ENCODE measurements around the gene LHX2.
A peak's percentile ranks its signal among the peaks of the same experiment; 100 is the strongest.

LHX2 gene

GRCh38 chr9:123999661-124000060, 11.9 kb upstream of the LHX2 start:
- DNase-seq (ENCODE audit: low spot score) = no peak

- DNase-seq (ENCODE audit: low spot score) = no peak
Measured at GRCh38 chr9:124000161-124000783, 11.3 kb upstream of the LHX2 start.

GRCh38 chr9:124000784-124001457, 10.6 kb upstream of the LHX2 start:
- DNase-seq (ENCODE audit: low spot score) = no peak

- no peak for DNase-seq (ENCODE audit: low spot score)
Measured at GRCh38 chr9:124001458-124001799, 10.1 kb upstream of the LHX2 start.

- DNase-seq (ENCODE audit: low spot score) = no peak
Measured at GRCh38 chr9:124001866-124002525, 9.6 kb upstream of the LHX2 start.

- no peak for DNase-seq (ENCODE audit: low spot score)
Measured at GRCh38 chr9:124003636-124004349, 7.8 kb upstream of the LHX2 start.

- DNase-seq (ENCODE audit: low spot score) = no peak
Measured at GRCh38 chr9:124004593-124004992, 7.0 kb upstream of the LHX2 start.

- DNase-seq (ENCODE audit: low spot score) = no peak
Measured at GRCh38 chr9:124005029-124005771, 6.4 kb upstream of the LHX2 start.

GRCh38 chr9:124006448-124007361, 4.9 kb upstream of the LHX2 start:
- DNase-seq (ENCODE audit: low spot score) = no peak

GRCh38 chr9:124007565-124008302, 3.8 kb upstream of the LHX2 start:
- DNase-seq (ENCODE audit: low spot score) = no peak

GRCh38 chr9:124008303-124008693, 3.3 kb upstream of the LHX2 start:
- peak; percentile 39 for DNase-seq (ENCODE audit: low spot score)

- DNase-seq (ENCODE audit: low spot score) = peak; percentile 44
Measured at GRCh38 chr9:124008694-124009530, 2.7 kb upstream of the LHX2 start.

- DNase-seq (ENCODE audit: low spot score) = no peak
Measured at GRCh38 chr9:124009531-124010217, 1.9 kb upstream of the LHX2 start.

GRCh38 chr9:124010303-124010664, 1.3 kb upstream of the LHX2 start:
- DNase-seq (ENCODE audit: low spot score) = no peak

GRCh38 chr9:124010665-124011321, 775 bp upstream of the LHX2 start:
- DNase-seq (ENCODE audit: low spot score) = peak; percentile 58

GRCh38 chr9:124012368-124013301, 1.1 kb downstream of the LHX2 start:
- no peak for DNase-seq (ENCODE audit: low spot score)
